DMS114 treated with DMSO at 0.1 percent for 48 hours (cell line): Measurements from ENCODE around the gene ARHGAP24.
"Not testable (repeated sequence)": the region's sequence is repeated elsewhere in the genome, so short reads cannot be mapped to it uniquely, and the experiment has no call there.

Experiments
- DNase-seq: peaks from one replicate; lab custom pipeline; 2025; ENCODE audit not compliant: unreplicated experiment; lab: John Stamatoyannopoulos, UW

Gene ARHGAP24

DNA sequence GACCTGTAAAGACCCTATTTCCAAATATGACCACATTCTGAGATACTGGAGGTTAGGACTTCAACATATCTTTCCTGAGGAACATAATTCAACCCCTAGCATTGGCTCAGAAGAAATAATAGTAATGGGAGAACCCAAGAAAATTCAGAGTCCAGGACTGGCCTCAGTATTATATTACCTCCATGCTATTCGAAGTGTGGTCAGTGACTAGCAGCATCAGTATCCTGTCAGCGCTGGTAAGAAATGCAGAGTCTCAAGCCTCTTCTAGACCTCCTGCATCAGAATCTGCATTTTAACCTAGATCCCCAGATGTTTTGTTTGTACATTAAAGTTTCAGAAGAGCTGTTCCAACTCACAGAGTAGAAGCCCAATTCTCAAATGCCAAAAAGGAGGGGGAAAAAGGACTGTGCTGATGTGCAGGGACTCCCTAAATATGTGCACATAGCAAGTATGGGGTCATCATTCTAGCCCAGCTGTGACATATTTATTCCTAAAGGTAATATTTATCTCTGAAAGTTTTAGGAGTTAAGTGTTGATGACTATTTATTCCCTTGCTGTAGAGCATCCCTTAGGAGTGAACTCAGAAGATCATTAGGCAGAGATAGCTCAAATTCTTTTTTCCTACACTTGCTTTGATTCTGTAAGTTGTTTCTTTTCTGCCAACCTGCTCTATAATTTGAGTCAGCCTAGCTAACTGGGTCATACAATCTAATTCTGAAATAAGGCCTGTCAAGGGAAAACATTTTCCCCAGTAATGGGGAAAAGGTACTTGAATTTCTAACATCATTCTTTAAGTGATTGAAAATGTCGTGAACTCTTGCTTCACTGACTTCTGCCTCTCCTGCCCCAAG lies 361.9 kb downstream of the ARHGAP24 start:
- no peak for DNase-seq

DNA sequence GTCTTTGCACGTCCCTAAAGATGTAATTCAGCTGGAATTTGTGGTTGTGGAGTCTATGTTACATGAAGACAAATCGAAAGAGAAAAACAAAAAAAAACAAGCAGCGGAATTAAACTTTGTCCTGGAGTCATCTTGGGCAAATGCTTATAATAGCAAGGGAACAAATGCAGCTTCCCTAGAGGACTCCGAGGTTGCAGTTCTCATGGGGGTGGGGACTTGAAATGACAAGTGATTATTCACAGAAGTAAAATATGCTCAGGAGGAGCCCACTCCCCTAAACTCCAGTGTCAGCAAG lies 362.4 kb downstream of the ARHGAP24 start:
- DNase-seq, result no peak

DNA sequence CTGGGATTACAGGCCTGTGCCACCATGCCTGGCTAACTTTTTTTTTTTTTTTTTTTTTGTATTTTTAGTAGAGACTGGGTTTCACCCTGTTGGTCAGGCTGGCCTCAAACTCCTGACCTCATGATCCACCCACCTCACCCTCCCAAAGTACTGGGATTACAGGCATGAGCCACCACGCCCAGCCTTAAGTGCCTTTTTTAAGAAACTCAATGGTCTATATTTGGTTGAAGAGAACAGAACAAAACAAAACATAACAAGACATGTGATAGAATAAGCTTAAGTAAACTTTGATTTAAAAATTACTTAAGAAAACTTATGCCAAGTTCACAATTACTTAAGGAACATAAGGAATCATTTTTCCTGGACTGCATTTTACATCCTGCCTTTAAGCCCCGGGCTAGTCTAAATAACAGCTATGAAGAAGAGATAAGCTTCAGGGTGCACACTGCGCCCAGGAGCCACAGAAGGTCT lies 365.1 kb downstream of the ARHGAP24 start:
- DNase-seq, result not testable (repeated sequence)

DNA sequence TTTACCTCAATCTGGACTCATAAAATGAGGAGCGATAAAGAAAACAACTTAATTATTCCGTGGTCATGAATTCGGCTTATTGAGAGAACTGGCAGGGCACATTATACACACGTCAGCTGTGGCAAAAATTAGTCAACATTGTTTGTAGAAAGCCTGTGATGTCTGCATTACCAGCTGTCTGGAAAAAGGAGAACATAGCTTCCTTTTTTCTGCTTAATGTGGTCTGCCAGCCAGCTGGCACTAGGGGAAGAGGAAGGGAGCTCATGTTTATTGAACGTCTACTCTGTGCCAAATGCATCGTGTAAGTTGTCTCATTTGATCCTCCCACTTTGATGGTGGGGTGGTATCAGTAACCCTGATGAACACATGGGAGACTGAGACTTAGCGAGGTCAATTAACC lies 367.6 kb downstream of the ARHGAP24 start:
- DNase-seq, result no peak

DNA sequence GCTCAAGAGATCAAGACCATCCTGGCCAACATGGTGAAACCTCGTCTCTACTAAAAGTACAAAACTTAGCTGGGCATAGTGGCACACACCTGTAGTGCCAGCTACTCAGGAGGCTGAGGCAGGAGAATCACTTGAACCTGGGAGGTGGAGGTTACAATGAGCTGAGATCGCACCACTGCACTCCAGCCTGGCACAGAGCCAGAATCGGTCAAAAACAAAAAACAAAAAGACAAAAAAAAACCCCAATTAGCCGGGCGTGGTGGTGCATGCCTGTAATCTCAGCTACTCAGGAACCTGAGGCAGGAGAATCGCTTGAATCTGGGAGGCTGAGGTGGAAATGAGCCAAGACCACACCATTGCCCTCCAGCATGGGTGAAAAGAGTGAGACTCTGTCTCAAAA lies 378.8 kb downstream of the ARHGAP24 start:
- DNase-seq, result not testable (repeated sequence)

DNA sequence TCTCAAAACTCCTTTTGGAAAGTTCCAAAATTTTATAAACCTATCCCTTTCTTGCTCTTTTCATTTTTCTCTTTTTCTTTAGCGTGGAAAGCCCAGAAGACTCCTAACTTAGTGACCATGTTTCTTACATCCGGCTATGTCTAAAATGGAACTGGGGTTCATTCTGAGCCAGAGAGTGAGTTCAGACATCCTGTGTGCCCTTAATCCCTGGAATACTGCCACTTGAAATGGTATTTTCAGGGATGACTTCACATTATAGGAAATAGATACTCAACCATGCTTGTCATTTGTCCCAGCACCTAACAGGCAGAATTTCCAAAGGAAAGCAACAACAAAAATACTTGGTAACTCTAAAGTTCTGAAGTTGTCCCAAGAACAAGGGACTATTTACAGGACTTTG lies 379.6 kb downstream of the ARHGAP24 start:
- no peak for DNase-seq

DNA sequence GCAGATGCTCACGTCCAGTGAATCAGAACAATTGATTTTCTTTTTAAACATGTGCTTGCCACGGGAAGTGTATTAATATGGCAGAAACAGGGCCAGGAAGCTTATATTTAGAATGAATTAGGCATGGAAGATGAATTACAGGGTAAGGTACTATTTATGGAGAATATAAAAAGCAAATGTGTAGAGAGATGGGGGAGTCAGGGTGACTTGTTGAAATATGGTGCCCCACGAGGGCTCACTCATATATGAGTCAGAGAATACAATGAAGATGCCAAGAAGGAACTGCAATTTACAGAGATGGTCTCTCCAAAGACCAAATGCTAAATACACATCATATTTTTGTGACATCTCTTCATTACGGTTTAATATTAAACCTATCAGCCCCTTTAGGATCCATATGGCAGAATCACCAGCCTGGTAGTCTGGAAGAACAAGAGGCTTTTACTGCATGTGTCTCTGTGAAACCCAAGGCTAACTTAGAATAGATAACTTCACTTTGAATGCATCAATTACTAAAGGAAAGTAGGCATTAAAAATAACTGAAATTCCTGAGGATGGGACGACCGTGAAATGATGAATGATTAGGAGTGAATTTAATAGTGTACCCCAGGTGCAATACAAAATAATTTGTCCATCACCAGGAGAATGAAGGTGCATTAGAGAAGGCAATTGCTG lies 385.3 kb downstream of the ARHGAP24 start:
- DNase-seq, result no peak

DNA sequence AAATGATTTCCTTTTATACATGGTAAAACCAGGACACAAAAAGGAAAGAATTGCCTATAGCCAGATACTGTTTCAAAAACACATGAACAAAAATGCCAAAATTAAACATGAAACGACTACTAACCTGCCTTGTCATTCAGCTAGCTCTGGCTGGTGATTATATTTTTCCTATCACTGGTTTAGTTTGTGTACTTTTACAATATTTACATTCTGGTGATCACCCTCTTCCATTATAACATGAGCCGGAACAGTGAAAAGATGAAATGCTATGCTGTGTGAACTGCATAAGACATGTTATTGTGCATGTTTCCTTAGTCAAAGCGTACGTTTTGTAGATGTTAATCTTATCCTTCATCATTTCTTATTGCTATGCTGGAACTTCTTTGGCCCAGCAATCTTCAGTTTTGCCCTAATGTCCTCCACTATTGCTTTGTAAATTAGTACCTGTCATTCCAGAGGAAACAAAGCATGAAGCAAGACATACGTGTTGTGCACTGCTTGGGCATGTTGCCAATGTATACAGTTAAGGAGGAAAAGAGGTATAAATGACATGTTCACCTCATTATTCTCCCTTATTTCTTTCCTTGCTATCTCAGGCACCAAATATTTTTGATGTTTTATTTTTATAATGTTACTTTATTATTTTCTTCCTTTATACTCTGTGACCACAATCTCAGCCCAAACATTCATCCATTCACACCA lies 386.3 kb downstream of the ARHGAP24 start:
- no peak for DNase-seq

DNA sequence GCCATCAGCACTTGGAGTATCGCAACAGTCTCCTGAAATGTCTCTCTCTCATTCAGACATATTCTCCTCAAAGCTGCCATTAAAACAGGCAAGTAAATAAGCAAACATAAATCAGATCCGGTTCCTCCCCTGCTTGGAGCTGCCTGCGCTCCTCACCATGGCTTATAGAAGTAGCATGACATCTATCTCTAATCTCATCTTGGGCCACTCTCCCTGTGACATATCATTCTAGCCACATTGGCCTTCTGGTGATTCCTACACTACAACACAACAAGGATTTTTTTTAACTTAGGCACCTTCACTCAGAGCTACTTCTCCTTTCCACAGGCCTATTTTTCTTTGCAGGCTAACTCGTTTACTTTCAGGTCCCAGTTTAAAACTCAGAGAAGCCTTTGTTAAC lies 387.9 kb downstream of the ARHGAP24 start:
- DNase-seq, result no peak

DNA sequence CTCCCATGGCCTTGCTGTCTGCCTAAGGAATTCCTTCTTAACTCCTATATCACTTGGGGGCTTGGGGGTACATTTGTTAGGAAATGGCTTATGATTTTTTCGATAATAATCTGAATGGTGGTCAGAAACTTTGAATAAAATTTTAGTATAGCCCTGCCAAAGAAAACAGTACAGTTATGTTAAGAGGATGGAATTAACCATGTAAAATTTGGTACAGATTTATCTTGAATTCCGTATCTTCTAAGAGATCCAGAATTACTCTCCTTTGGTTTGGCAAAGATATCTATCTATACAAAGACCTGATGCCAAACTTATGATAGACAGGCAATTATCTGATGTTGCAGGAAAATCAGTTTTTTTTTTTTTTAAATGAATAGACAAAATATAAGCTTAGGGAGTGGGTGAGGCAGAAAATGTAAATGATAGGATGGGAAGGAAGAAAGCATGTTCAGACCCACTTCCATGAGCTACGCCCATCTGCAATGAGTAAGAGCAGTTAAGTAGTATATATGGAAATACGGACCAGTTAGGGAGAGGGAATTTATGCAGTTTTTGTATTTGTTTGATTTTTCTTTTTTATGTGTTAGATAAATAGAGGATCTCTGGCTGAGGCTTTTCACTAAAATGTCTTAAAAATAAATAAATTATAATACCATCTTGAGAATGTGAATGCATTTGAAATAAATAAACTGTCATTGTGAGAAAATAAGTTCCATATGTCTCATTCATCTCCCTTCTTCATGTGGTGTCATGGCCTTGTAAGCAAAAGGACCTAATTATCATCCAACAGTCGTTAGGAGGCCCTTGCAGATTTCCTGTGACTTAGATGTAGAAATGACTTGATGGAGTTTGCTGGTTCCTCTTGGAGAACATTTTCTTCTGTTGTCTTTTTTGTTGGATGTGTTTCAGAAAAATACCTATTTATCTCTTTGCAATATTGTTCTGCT lies 389.6 kb downstream of the ARHGAP24 start:
- no peak for DNase-seq

DNA sequence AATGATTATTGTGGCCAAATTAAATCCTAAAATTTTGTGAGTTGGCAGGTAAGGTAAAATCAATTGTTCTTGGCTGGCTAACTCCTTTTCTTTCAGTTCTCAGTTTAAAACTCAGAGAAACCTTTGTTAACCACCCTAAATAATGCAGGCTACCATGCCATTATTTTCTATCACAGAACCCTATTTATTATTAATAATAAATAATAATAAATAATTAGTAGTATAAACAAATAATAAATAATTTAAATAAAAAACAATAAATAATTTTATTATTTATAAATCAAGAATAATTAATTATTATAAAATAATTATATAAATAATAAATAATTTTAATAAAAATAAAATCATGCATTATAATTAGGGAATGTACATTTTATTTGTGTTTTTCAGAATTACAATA lies 390.3 kb downstream of the ARHGAP24 start:
- DNase-seq, result no peak

DNA sequence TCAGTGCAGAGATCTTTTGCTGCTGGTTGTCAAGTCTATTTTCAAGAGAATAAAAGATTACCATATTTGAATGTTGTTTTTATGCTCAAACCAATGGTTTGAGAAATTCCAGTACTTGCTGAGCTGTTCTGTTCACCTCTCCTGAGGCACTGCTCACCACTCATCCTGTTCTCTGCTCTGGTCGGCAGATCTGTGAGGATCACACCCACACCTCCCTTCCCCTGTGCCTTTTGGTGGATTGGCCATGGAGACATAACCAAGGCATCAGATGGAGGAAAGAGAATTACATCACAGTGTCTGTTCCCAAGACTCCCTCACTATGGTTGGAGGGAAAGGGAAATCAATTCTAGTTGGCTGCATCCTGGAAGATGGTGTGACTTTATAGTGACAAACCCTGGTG lies 391.6 kb downstream of the ARHGAP24 start:
- DNase-seq, result no peak

DNA sequence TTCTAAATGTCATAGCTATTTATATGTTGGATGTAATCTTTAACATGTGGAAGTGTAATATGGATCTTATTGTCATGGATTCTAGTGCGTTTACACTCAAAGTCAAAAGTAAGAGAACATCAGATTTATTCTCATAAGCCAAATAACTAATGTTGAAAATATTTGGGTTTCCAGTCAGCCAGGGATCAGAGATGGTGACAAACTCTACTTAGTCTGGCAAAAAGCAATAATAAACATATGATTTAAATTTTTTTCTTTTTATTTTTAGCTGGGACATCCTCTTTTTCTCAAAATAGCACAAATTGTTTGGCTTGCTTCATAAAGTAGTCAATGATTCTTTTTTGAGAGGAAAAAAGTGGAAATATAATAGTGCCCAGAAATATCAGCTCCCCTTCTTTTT lies 392.3 kb downstream of the ARHGAP24 start:
- DNase-seq, result no peak

DNA sequence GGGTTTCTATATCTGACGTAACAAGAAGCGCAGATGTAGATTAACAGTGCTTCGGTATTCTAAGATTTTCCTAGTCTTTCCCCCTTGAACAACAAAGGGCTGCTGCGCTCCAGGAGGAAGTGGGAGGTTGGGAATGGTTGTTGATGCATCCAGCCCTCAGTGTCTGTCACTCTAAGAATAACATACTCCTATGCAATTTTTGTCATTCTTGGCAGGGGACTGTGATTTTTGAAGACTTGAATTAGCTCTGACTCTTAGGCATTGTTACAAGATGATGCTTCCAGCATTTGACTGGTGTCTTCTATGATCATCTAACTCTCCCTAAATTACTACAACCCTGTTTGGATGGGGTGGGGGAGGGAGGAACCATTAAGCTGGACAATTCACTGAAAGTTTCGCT lies 394.2 kb downstream of the ARHGAP24 start:
- DNase-seq, result no peak

DNA sequence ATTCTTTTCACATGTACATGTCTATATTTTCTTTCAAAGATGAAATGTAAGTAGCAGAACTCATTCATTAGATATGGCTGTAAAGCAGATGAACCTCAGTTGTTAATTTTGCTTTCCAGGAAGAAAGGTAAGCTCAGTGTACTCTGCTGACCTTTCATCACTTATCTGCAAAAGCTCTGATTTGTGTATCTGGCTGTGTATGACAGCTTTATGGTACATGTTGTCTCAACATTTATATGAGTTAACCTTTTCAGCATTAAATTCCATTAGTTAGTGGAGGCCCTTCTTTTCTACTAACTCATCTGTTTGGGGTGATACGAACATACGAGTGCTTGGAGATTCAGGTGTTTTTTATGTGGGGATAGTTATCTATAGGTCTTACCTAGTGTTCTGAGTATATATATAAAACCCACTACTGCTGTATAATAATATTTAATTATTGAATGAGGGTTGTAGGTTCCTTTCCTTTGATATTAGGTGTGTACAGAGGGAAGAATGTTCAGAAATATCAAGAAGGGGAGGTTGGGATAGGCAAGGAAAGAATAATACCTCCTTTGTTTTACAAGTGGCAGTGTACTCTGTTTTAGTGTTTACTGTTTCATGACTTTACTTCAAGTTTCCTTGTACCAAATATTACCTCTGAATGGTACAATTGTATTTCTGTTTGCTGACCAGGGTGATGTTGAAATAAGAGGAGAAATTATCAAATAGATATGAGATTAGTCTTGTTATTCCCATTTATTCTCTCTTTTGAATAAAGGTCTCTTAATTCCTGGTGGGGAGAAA lies 395.5 kb downstream of the ARHGAP24 start:
- no peak for DNase-seq

DNA sequence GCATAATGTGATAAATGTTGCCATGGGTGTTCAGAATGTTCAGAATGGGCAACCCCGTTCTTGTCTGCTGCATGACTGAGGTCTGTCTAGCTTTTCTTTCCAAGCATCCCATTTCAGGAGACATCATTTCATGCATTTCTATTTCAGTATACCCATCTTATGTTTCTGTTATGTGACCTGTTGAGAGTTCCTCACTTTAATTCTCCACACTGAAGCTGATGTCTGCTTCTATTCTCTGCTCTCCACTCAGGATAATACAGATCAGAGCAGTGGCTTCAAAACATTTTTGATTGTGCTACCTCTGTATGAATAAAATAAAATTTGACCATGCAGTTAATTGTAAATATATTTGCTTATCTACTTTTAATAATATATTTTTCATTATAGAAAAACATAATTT lies 398.6 kb downstream of the ARHGAP24 start:
- DNase-seq, result no peak

DNA sequence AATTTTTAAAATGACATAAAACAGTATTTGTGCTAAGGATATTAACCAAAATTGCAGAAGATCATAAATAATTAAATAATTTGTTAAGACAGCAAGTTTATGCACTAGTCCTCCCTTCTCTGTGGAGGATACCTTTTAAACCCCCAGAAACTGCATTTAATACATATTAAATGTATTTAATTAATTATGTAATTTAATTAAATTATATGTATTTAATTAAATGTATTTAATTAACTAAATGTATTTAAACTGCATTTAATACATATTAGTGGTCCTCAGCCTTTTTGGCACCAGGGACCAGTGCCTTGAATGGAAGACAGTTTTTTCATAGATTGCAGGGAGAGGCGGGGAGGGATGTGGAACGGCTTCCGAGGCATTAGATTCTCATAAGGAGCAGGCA lies 404.6 kb downstream of the ARHGAP24 start:
- DNase-seq, result no peak

DNA sequence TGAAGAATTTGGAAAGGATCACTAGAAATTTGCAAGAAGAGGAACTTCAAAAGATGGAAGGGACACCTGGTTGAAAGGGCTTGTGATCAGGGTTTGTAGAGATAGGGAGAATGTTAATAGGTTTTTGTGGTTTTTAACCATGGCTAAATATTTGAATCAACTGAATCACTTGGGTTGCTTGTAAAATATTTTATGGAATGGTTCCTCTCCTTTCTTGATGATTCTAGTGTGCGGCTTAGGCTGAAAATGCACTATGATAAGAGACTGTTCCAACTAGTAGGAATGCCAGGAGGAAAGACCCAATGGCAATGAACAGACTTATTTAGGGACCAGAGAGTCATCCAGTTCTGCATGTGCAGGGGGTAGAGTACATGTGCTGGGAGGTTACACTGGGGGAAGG lies 408.2 kb downstream of the ARHGAP24 start:
- DNase-seq, result no peak

DNA sequence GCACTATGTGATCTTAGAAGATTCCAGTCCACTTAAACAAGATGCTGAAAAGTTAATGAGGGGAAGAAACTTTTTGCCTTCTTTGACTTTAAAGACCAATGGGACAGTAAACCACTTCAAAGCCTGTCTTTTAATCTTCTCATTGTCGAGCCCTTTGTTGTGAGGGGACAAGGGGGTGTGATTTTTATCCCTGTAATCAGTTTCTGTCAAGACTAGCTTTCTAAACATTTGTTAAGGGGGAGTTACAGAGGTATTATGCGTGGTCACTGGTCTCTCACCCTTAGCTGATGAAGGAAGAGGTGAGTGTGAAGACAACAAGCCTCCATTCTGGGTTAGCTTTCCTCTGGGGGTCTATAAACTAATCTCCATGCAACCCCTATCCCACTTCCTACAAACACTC lies 409.3 kb downstream of the ARHGAP24 start:
- no peak for DNase-seq

DNA sequence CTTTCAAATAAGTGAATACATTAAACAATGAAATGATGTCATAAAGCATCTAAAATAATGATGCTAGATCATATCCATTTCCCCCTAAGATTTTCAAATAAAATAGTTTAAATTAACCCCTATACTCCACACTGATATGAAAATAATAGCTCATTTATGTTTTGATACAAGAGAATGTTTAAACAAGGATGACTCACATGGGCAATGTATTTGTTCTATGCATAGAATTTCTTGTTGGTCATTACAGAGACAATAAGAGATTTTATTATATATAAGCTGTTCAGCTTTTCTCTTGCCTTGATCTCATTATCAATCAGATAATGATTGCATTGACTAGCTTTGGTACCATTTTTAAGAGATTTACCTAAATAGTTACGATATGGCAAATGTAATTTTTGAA lies 411.7 kb downstream of the ARHGAP24 start:
- DNase-seq, result no peak
